GM23248 (cell line): ENCODE data around the gene HDHD3. TPM values are rescaled to one million over a fixed set of nuclear protein-coding genes. Genes with fewer than 3 reads are reported as not detected.
A peak's percentile ranks its signal among the peaks of the same experiment; 100 is the strongest.

Experiments used
- DNase-seq: peaks from one replicate; pipeline ENCODE4 v3.0.0-alpha.2; 2015
- H2AFZ ChIP-seq: fragments of 200-600 bp; sonication (generic); 2 replicates; pipeline ENCODE4 v1.6.1; 2016; ENCODE audit warnings: antibody characterized with exemption
- H3F3A ChIP-seq: fragments of 200-600 bp; sonication (generic); 2 replicates; pipeline ENCODE4 v1.6.1; 2016; ENCODE audit warnings: mild to moderate bottlenecking, antibody characterized with exemption, mixed run types; ENCODE audit not compliant: insufficient read depth
- H3K27ac ChIP-seq: fragments of 200-600 bp; sonication (generic); 2 replicates; pipeline ENCODE4 v1.5.1; 2016; ENCODE audit warnings: mild to moderate bottlenecking
- H3K27me3 ChIP-seq: fragments of 200-600 bp; sonication (generic); replicated peaks from 2 replicates; pipeline ENCODE4 v1.6.1; 2016; ENCODE audit warnings: mild to moderate bottlenecking; ENCODE audit not compliant: insufficient read depth
- H3K36me3 ChIP-seq: fragments of 200-600 bp; sonication (generic); 2 replicates; pipeline ENCODE4 v1.6.1; 2016; ENCODE audit warnings: low read depth, mild to moderate bottlenecking
- H3K4me1 ChIP-seq: fragments of 200-600 bp; sonication (generic); 2 replicates; pipeline ENCODE4 v1.6.1; 2016; ENCODE audit warnings: mild to moderate bottlenecking; ENCODE audit not compliant: insufficient read depth
- H3K4me2 ChIP-seq: fragments of 200-600 bp; sonication (generic); one replicate; pipeline ENCODE4 v1.6.1; 2016; ENCODE audit warnings: mild to moderate bottlenecking; ENCODE audit not compliant: unreplicated experiment
- H3K4me3 ChIP-seq: fragments of 200-600 bp; sonication (generic); 2 replicates; pipeline ENCODE4 v1.5.1; 2016; ENCODE audit warnings: mild to moderate bottlenecking
- H3K79me2 ChIP-seq: fragments of 200-600 bp; sonication (generic); 2 replicates; pipeline ENCODE4 v1.6.1; 2016; ENCODE audit warnings: mild to moderate bottlenecking; ENCODE audit not compliant: insufficient read depth
- H3K9ac ChIP-seq: fragments of 200-600 bp; sonication (generic); 2 replicates; pipeline ENCODE4 v1.6.1; 2016; ENCODE audit warnings: mild to moderate bottlenecking
- H3K9me2 ChIP-seq: fragments of 200-600 bp; sonication (generic); 2 replicates; pipeline ENCODE4 v1.6.1; 2016; ENCODE audit warnings: mixed run types, mild to moderate bottlenecking, moderate library complexity; ENCODE audit not compliant: insufficient read depth
- H3K9me3 ChIP-seq: fragments of 200-600 bp; sonication (generic); one replicate; pipeline ENCODE4 v1.6.1; 2017; ENCODE audit warnings: low read depth
- H4K20me1 ChIP-seq: fragments of 200-600 bp; sonication (generic); 2 replicates; pipeline ENCODE4 v1.6.0; 2016; ENCODE audit not compliant: insufficient read depth
- EZH2 ChIP-seq: fragments of 200-600 bp; sonication (generic); IDR thresholded peaks from 2 replicates; pipeline ENCODE4 v1.6.1; 2018; ENCODE audit warnings: antibody characterized with exemption, mild to moderate bottlenecking; ENCODE audit not compliant: insufficient read depth, poor library complexity, severe bottlenecking
- EZH2phosphoT487 ChIP-seq: fragments of 200-600 bp; sonication (generic); IDR thresholded peaks from 2 replicates; pipeline ENCODE4 v1.6.1; 2018; ENCODE audit warnings: antibody characterized with exemption, moderate library complexity, mild to moderate bottlenecking, low read depth; ENCODE audit not compliant: insufficient read depth
- WGBS, 2 experiments: methylation state at CpG; one replicate each; pipeline ENCODE4 v1.1.6; 2015 to 2017; ENCODE audit warnings: low lambda C conversion rate in 2 of 2, low coverage in 1 of 2; ENCODE audit errors: missing lambda C conversion rate in 2 of 2; 5-methylcytosine and 5-hydroxymethylcytosine counted together
- in situ Hi-C: fragments of 300-500 bp; cut with MboI; formaldehyde crosslinking; loops from 2 replicates; pipeline ENCODE4 v1.15.0; 2020
- polyA plus RNA-seq: library from polyadenylated mRNA; unstranded; fragments of >200 nt; fragmentation: Nextera tagmentation; extraction: Ambion mirVana; gene quantifications from 2 replicates; pipeline ENCODE4 v1.2.1, GENCODE V29; 2016
- total RNA-seq: library from RNA; depleted of rRNA; stranded (reverse); fragments of >200 nt; shearing (Covaris generic); gene quantifications from 2 replicates; pipeline ENCODE4 v1.2.3, GENCODE V29; 2014

HDHD3 gene
- total and polyA plus RNA-seq, 2 experiments from 2014 or later = 8.3 to 13.2 TPM

DNA sequence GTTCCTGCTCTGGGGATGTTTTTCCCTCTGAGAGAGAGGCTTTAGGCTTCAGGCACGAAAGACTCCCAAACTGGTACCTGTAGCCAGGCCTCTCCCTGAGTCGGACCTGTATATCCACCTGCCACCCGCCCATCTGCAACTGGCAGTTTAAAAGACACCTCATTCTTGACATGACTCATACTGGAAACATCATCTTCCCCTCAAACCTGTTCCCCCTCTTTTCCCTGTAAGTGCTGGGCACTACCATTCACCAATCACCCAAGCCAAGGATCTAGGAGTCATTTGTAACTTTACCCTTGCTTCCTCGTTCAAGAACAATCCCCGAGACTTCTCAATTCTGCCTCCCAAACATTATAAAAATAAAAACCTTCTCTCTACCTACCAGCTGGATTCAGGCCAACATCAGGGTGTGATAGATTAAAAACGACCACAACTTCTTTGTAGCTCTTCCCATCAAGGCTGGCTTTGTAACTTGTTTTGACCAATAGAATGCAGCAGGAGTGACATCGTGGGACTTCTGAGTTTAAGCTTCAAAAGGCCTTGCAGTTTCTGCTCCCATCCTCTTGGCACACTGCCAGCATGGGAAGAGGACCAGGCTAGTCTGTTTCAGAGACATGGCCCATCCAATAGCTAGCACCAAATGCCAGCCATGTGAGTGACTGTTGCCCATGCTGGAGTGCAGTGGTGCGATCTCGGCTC, 34.9 kb downstream of the HDHD3 start:
- Histone ChIP-seq H3K27me3 (no peaks in the 10 kb centered on the region), H3K4me3 (no peak overlapping the region), H4K20me1 (no peaks in the 10 kb centered on the region), H3K79me2 (0 out of 2 replicates have a peak, but pooled peaks cover 7% of the 10 kb centered on the region), H3K9me3 (no peaks in the 10 kb centered on the region), H3K27ac (no peak overlapping the region), H3K9ac (no peak overlapping the region), H3K4me1 (peaks cover 8% of the 10 kb centered on the region), H3F3A (no peaks in the 10 kb centered on the region), H3K4me2 (no peak overlapping the region), H3K36me3 (no peaks in the 10 kb centered on the region), H3K9me2 (no peaks in the 10 kb centered on the region), H2AFZ (no peak overlapping the region)
- no peak for DNase-seq
- in situ Hi-C loops = no loop called here
- TF ChIP-seq EZH2 (no peak), EZH2phosphoT487 (no peak)
- WGBS, 2 experiments = 65 to 68% methylated on average over 9 of the region's 9 CpGs

DNA sequence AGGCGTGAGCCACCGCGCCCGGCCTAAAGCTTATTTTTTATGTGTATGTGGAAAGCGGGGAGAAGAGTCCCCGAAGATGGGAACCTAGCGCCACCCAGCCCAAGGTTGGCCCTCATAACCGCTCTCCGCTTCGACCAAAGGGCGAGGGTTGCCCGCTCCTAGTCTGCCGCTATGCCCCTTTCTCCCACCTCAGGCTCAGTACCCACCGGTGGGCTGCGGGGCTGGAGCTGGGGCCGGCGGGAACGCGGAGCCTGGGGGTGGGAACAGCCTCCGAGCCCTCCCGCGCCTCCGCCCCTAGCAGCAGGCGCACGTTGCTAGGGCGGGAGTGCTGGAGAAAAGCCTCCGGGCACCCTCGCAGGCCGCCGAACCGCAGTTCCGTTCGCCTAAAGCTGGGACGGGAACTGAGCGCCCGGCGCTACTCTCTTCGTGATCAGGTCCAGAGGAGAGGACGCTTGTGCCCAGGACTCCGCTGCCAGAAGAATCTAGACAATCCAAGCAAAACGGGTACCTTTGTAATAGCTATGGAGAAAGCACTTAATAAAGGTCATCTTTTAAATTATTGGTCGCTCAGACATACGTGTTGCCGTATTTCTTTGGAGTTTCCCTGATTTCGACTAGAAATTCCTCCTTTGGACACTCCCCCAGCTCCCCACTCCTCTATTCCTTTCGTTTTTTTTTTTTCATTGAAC, 36.6 kb downstream of the HDHD3 start, which contains the start of gene WDR31:
Gene WDR31, minus strand, starts transcription at position 265 of the 689 bp plus-strand sequence. CDS start 8,253 bp downstream, outside the sequence.
- no peaks in the 10 kb centered on the region for H3F3A ChIP-seq
- in situ Hi-C loops = no loop called here
- WGBS, 2 experiments = 1 to 2% methylated on average over 36 to 44 of the region's 46 CpGs

DNA sequence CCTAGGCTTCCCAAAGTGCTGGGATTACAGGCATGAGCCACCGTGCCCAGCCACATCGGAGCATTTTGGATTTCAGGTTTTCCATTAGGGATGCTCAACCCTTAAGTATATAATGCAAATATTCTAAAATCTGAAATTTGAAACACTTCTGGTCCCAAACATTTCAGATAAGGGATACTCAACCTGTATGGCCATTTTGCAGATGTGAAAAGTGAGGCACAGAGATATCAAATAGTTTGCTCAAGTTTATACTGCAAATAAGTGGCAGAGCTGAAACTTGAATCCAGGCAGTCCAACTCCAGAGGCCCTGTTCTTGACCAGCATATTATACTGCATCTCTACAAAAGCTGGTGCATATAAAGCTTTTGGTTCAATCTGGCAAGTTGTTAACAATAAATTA, 39.1 kb downstream of the HDHD3 start:
- Histone ChIP-seq H3K9ac (no peak overlapping the region), H2AFZ (no peak overlapping the region), H3K9me3 (no peaks in the 10 kb centered on the region), H3K4me1 (peaks cover 8% of the 10 kb centered on the region), H3K4me2 (no peak overlapping the region), H3K79me2 (0 out of 2 replicates have a peak, but pooled peaks cover 7% of the 10 kb centered on the region), H3K9me2 (no peaks in the 10 kb centered on the region), H3K27me3 (no peaks in the 10 kb centered on the region), H3K27ac (no peak overlapping the region), H3K36me3 (no peaks in the 10 kb centered on the region), H4K20me1 (no peaks in the 10 kb centered on the region), H3F3A (no peaks in the 10 kb centered on the region), H3K4me3 (no peak overlapping the region)
- DNase-seq = no peak
- in situ Hi-C loops = no loop called here
- 91 to 96% methylated on average over 2 of the region's 2 CpGs for WGBS, 2 experiments
- TF ChIP-seq EZH2phosphoT487 (no peak), EZH2 (no peak)

More for the DNA sequence above, 36.6 kb downstream of the HDHD3 start, which contains the start of gene WDR31:
- peak; percentile 94 for DNase-seq
- 0 out of 2 replicates have a peak, but pooled peaks cover 7% of the 10 kb centered on the region for H3K79me2 ChIP-seq
- H3K4me1 ChIP-seq = peaks cover 8% of the 10 kb centered on the region
- no peak for TF ChIP-seq EZH2phosphoT487
- no peak for TF ChIP-seq EZH2
- no peaks in the 10 kb centered on the region for H3K36me3 ChIP-seq
- peak within 1 kb of the TSS; percentile 82 for H3K4me3 ChIP-seq
- H3K9me3 ChIP-seq = no peaks in the 10 kb centered on the region
- H3K9me2 ChIP-seq = no peaks in the 10 kb centered on the region
- peak within 1 kb of the TSS; percentile 99 for H3K4me2 ChIP-seq
- no peaks in the 10 kb centered on the region for H3K27me3 ChIP-seq
- peak within 1 kb of the TSS; percentile 78 for H3K9ac ChIP-seq
- H3K27ac ChIP-seq = peak within 1 kb of the TSS; percentile 63
- peak within 1 kb of the TSS; percentile 100 for H2AFZ ChIP-seq
- no peaks in the 10 kb centered on the region for H4K20me1 ChIP-seq

DNA sequence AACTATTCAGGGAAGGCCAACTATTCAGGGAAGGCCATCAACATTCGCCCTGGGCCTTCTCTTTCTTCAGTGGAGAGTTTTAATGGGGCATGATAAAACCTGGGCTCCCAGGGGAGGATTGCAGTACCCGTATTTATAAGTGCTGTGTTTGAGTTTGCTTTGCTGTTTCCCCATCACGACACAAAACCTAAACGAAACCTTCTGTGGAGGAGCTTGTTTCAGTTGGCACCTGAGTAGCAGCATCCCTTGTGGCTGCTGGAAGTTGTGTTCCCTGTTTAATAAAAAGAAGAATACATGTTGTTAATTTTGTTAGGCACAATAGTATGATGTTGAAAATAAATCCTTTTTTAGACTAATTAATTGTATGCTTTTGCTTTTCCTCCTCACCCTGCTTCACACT, 45.0 kb downstream of the HDHD3 start:
- no peaks in the 10 kb centered on the region for H3K9me3 ChIP-seq
- no peaks in the 10 kb centered on the region for H3K4me1 ChIP-seq
- no peak for DNase-seq
- no peaks in the 10 kb centered on the region for H3K79me2 ChIP-seq
- no peaks in the 10 kb centered on the region for H3K9me2 ChIP-seq
- H3K27me3 ChIP-seq = no peaks in the 10 kb centered on the region
- no peaks in the 10 kb centered on the region for H3K36me3 ChIP-seq
- in situ Hi-C loops = no loop called here
- TF ChIP-seq EZH2phosphoT487 (no peak), EZH2 (no peak)
- H3K9ac ChIP-seq = no peak overlapping the region
- no peak overlapping the region for H3K4me2 ChIP-seq
- H3K27ac ChIP-seq = no peak overlapping the region
- 62 to 65% methylated on average over 4 of the region's 4 CpGs for WGBS, 2 experiments
- no peak overlapping the region for H2AFZ ChIP-seq
- H3K4me3 ChIP-seq = no peak overlapping the region
- no peaks in the 10 kb centered on the region for H3F3A ChIP-seq
- no peaks in the 10 kb centered on the region for H4K20me1 ChIP-seq
